ENCODE data around the gene TGM1.
"Not testable (repeated sequence)": the region's sequence is repeated elsewhere in the genome, so short reads cannot be mapped to it uniquely, and the experiment has no call there.

DNA sequence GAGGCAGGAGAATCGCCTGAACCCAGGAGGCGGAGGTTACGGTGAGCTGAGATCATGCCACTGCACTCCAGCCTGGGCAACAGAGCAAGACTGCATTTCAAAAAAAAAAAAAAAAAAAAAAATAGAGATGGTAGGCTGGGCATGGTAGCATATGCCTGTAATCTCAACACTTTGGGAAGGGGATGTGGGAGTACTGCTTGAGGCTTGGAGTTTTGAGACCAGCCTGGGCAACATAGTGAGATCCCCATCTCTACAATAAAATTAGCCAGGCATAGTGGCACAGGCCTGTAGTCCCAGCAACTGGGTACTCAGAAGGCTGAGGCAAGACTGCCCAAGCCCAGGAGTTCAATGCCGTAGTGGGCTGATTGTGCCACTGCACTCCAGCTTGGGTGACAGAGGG, 40.0 kb downstream of the TGM1 start:
- not testable (repeated sequence) for TF ChIP-seq CTCF, POLR2A, POLR2AphosphoS5 (IDR thresholded peaks at IDR 0.05)

Measured in gastroesophageal sphincter (tissue), 3 donors.